Right ventricle myocardium superior (tissue), 1 donor: ENCODE data around the gene GABARAPL1. TPM values are rescaled to one million over a fixed set of nuclear protein-coding genes. Genes with fewer than 3 reads are reported as not detected.

Experiments used
- ATAC-seq: fragments of 200-7000 bp; cut with Tn5 transposase; one replicate; pipeline ENCODE4 v1.9.1; 2020; ENCODE audit warnings: mild to moderate bottlenecking; ENCODE audit not compliant: poor library complexity
- DNase-seq: peaks from one replicate; pipeline ENCODE4 v3.0.0-alpha.2; 2020
- intact Hi-C: fragments of 100-400 bp; cut with DNase I; formaldehyde crosslinking; loops from one replicate; pipeline ENCODE4 v1.11.2; 2022
- total RNA-seq: library from RNA; stranded (reverse); fragmentation: NEBNext Ultra II Directional; extraction: Animal tissue kit (Norgen Biotek cat#: 25700); gene quantifications from one replicate; pipeline ENCODE4 v1.2.1, GENCODE V29; 2021
- donor health status: DM: no; HTN: yes; CAD: no; lungs with severe emphysema.

Gene GABARAPL1
- total RNA-seq, 1 donor from 2014 or later, result 278 TPM

GRCh38 chr12:10252201-10252600 lies 39.5 kb downstream of the GABARAPL1 start:
- intact Hi-C loops, result no loop called here
- no peak for ATAC-seq
- no peak for DNase-seq

GRCh38 chr12:10256064-10256463 lies 43.4 kb downstream of the GABARAPL1 start:
- intact Hi-C loops, result no loop called here

GRCh38 chr12:10260927-10261326 lies 48.2 kb downstream of the GABARAPL1 start:
- ATAC-seq (no peak), DNase-seq (no peak)

More at GRCh38 chr12:10256064-10256463, 43.4 kb downstream of the GABARAPL1 start:
- no peak for DNase-seq
- ATAC-seq, result no peak

GRCh38 chr12:10268037-10268436 lies 55.4 kb downstream of the GABARAPL1 start:
- ATAC-seq (no peak), DNase-seq (no peak)
- intact Hi-C loops, result no loop called here

More at GRCh38 chr12:10260927-10261326, 48.2 kb downstream of the GABARAPL1 start:
- intact Hi-C loops, result no loop called here

GRCh38 chr12:10272467-10272866 lies 59.8 kb downstream of the GABARAPL1 start:
- intact Hi-C loops, result no loop called here
- ATAC-seq (no peak), DNase-seq (no peak)

Other genes with a start within 250 kb of the GABARAPL1 start
- 7.8 TPM for gene CLEC12A, start 241.5 kb upstream of the GABARAPL1 start, total RNA-seq
- gene CLEC1B, start 213.8 kb upstream of the GABARAPL1 start, total RNA-seq, result not detected
- 0.11 TPM for gene CLEC12B, start 202.2 kb upstream of the GABARAPL1 start, total RNA-seq
- gene CLEC9A, start 182.2 kb upstream of the GABARAPL1 start, total RNA-seq, result not detected
- 2.5 TPM for gene CLEC1A, start 113.9 kb upstream of the GABARAPL1 start, total RNA-seq
- 2.3 TPM for gene CLEC7A, start 82.7 kb upstream of the GABARAPL1 start, total RNA-seq
- gene OLR1, start 40.7 kb upstream of the GABARAPL1 start, total RNA-seq, result 0.35 TPM
- not detected for gene TMEM52B, start 33.8 kb upstream of the GABARAPL1 start, total RNA-seq
- gene KLRD1, start 95.0 kb downstream of the GABARAPL1 start, total RNA-seq, result 1.6 TPM
- gene KLRK1, start 177.2 kb downstream of the GABARAPL1 start, total RNA-seq, result 0.46 TPM
- gene KLRC4, start 196.9 kb downstream of the GABARAPL1 start, total RNA-seq, result not detected
- gene KLRC3, start 207.7 kb downstream of the GABARAPL1 start, total RNA-seq, result not detected
- gene KLRC2, start 223.1 kb downstream of the GABARAPL1 start, total RNA-seq, result not detected
- not detected for gene KLRC1, start 240.5 kb downstream of the GABARAPL1 start, total RNA-seq